ENCODE measurements around the gene NME7. TPM values are rescaled to one million over a fixed set of nuclear protein-coding genes. Genes with fewer than 3 reads are reported as not detected.

Gene NME7
- total RNA-seq, 1 experiment from 2014 or later: 34.2 TPM

GRCh38 chr1:169371404-169371803 is 3.8 kb upstream of the NME7 start:
- DNase-seq (ENCODE audit: low spot score): no peak
- TF ChIP-seq, protein P1, sequence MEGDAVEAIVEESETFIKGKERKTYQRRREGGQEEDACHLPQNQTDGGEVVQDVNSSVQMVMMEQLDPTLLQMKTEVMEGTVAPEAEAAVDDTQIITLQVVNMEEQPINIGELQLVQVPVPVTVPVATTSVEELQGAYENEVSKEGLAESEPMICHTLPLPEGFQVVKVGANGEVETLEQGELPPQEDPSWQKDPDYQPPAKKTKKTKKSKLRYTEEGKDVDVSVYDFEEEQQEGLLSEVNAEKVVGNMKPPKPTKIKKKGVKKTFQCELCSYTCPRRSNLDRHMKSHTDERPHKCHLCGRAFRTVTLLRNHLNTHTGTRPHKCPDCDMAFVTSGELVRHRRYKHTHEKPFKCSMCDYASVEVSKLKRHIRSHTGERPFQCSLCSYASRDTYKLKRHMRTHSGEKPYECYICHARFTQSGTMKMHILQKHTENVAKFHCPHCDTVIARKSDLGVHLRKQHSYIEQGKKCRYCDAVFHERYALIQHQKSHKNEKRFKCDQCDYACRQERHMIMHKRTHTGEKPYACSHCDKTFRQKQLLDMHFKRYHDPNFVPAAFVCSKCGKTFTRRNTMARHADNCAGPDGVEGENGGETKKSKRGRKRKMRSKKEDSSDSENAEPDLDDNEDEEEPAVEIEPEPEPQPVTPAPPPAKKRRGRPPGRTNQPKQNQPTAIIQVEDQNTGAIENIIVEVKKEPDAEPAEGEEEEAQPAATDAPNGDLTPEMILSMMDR (conservative IDR thresholded peaks at IDR 0.05; ENCODE audit: low read depth, low read length): no peak
- TF ChIP-seq EZH2 (IDR thresholded peaks at IDR 0.05; ENCODE audit: borderline replicate concordance, low read depth, low read length, poor library complexity, severe bottlenecking): no peak
- POLR2A ChIA-PET (ENCODE audit: low non-redundant PET): no interaction called here
- H3K27ac ChIP-seq (ENCODE audit: low read depth, low read length, poor library complexity, severe bottlenecking): no peak overlapping the region
- no TSS peak for BruUV-seq (replicated peaks)
- H3K36me3 ChIP-seq (ENCODE audit: insufficient read depth, low read length, poor library complexity, severe bottlenecking): peaks cover 26% of the 10 kb centered on the region
- CTCF ChIA-PET: no interaction called here
- no peak overlapping the region for H3K4me3 ChIP-seq (ENCODE audit: low read depth, low read length, poor library complexity, severe bottlenecking)
- no peaks in the 10 kb centered on the region for H3K27me3 ChIP-seq (replicated peaks; ENCODE audit: insufficient read depth, low read depth, low read length, poor library complexity)
- H3K9me3 ChIP-seq (ENCODE audit: low read depth, low read length, poor library complexity, severe bottlenecking): no peaks in the 10 kb centered on the region
- intact Hi-C loops (cut with micrococcal nuclease; ENCODE audit: unreplicated experiment): no loop called here
- peaks cover 15% of the 10 kb centered on the region for H3K4me1 ChIP-seq (ENCODE audit: insufficient read depth, low read length, poor library complexity, severe bottlenecking)

DNA sequence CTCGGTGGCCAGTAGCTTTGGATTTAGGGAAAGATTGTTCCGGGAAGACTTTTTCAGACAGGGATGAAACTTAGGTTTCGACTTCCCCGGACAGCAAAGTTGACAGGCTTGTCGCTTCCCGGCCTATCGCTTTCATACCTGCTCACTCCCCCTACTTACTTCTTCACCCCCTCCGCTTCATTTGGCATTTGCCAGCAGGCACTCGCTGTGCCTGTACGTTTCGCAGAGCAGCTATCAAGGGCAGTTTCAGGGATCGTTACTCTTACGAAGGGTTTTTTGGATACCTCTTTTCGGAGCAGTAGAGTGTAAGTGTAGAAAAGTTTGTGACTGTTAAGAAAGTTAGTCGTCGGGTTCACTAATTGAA is 791 bp upstream of the NME7 start:
- ChIA-PET POLR2A (ENCODE audit: low non-redundant PET) (no interaction called here), CTCF (interaction anchor here (0.8 to 1.4 kb wide), 2 partner anchors 59 to 765 kb away, joined by 3 to 5 read pairs; partner anchors contain the start of gene CCDC181)
- Histone ChIP-seq H3K4me1 (ENCODE audit: insufficient read depth, low read length, poor library complexity, severe bottlenecking) (peaks cover 15% of the 10 kb centered on the region), H3K27ac (ENCODE audit: low read depth, low read length, poor library complexity, severe bottlenecking) (peak overlapping the region; percentile 96), H3K36me3 (ENCODE audit: insufficient read depth, low read length, poor library complexity, severe bottlenecking) (peaks cover 22% of the 10 kb centered on the region), H3K9me3 (ENCODE audit: low read depth, low read length, poor library complexity, severe bottlenecking) (no peaks in the 10 kb centered on the region), H3K4me3 (ENCODE audit: low read depth, low read length, poor library complexity, severe bottlenecking) (peak overlapping the region; percentile 72), H3K27me3 (replicated peaks; ENCODE audit: insufficient read depth, low read depth, low read length, poor library complexity) (no peaks in the 10 kb centered on the region)
- intact Hi-C loops (cut with micrococcal nuclease; ENCODE audit: unreplicated experiment): no loop called here
- TSS peak; percentile 61 for BruUV-seq (replicated peaks)
- DNase-seq (ENCODE audit: low spot score): peak; percentile 12
- TF ChIP-seq EZH2 (IDR thresholded peaks at IDR 0.05; ENCODE audit: borderline replicate concordance, low read depth, low read length, poor library complexity, severe bottlenecking): no peak
- TF ChIP-seq, protein P1 (conservative IDR thresholded peaks at IDR 0.05; ENCODE audit: low read depth, low read length): no peak

DNA sequence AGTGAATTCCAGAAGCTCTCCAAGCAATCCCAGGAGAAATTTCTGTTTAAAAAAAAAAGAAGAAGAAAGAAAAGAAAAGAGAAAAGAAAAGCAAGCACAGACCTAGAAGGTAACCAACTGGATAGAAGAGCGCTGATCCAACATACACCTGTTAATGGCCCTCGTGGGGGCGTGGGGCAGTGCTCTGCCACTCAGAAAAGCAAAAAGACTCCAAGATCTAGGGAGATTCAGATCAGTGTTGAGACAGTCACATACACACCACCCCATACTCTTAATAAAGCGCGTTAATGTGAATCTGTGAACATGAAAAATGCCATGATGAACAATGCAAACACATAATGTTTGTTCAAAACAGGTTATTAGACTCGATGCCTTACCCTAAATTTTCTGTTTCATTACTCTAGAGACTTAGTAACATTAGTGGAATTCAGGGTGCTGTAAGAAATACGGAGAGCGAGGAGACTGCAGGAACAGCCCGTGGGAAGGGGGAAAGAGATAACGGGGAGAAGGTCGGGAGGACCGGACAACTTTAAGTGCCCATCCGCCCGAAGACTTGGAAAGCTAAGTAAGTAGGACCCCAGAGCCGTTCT is 406 bp downstream of the NME7 start:
- H3K27ac ChIP-seq (ENCODE audit: low read depth, low read length, poor library complexity, severe bottlenecking): peak overlapping the region; percentile 96
- BruUV-seq (replicated peaks): TSS peak; percentile 76
- POLR2A ChIA-PET (ENCODE audit: low non-redundant PET): no interaction called here

More for the DNA sequence above, 406 bp downstream of the NME7 start:
- peaks cover 15% of the 10 kb centered on the region for H3K4me1 ChIP-seq (ENCODE audit: insufficient read depth, low read length, poor library complexity, severe bottlenecking)
- intact Hi-C loops (cut with micrococcal nuclease; ENCODE audit: unreplicated experiment): no loop called here
- H3K9me3 ChIP-seq (ENCODE audit: low read depth, low read length, poor library complexity, severe bottlenecking): no peaks in the 10 kb centered on the region
- H3K36me3 ChIP-seq (ENCODE audit: insufficient read depth, low read length, poor library complexity, severe bottlenecking): peaks cover 18% of the 10 kb centered on the region
- TF ChIP-seq, protein P1 (conservative IDR thresholded peaks at IDR 0.05; ENCODE audit: low read depth, low read length): no peak
- TF ChIP-seq EZH2 (IDR thresholded peaks at IDR 0.05; ENCODE audit: borderline replicate concordance, low read depth, low read length, poor library complexity, severe bottlenecking): no peak
- no peak for DNase-seq (ENCODE audit: low spot score)
- H3K4me3 ChIP-seq (ENCODE audit: low read depth, low read length, poor library complexity, severe bottlenecking): peak overlapping the region; percentile 72
- CTCF ChIA-PET: interaction anchor here (1.4 kb wide), 1 partner anchor 764 kb away, joined by 5 read pairs; no protein-coding TSS in a partner anchor
- H3K27me3 ChIP-seq (replicated peaks; ENCODE audit: insufficient read depth, low read depth, low read length, poor library complexity): no peaks in the 10 kb centered on the region

All from A673 (cell line).